ENCODE data around the gene RNF113B.

The RNF113B gene

GRCh38 chr13:98175823-98176222 is 1.2 kb downstream of the RNF113B start:
- Histone ChIP-seq H3K27ac (no peak overlapping the region), H3K4me3 (no peak overlapping the region)
- DNase-seq (ENCODE audit: low spot score), result no peak
- TF ChIP-seq, protein P1, sequence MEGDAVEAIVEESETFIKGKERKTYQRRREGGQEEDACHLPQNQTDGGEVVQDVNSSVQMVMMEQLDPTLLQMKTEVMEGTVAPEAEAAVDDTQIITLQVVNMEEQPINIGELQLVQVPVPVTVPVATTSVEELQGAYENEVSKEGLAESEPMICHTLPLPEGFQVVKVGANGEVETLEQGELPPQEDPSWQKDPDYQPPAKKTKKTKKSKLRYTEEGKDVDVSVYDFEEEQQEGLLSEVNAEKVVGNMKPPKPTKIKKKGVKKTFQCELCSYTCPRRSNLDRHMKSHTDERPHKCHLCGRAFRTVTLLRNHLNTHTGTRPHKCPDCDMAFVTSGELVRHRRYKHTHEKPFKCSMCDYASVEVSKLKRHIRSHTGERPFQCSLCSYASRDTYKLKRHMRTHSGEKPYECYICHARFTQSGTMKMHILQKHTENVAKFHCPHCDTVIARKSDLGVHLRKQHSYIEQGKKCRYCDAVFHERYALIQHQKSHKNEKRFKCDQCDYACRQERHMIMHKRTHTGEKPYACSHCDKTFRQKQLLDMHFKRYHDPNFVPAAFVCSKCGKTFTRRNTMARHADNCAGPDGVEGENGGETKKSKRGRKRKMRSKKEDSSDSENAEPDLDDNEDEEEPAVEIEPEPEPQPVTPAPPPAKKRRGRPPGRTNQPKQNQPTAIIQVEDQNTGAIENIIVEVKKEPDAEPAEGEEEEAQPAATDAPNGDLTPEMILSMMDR (IDR thresholded peaks at IDR 0.05), result no peak

- TF ChIP-seq, protein P1 (IDR thresholded peaks at IDR 0.05), result no peak
- DNase-seq (ENCODE audit: low spot score), result no peak
- H3K4me3 ChIP-seq, result peak overlapping the region; percentile 37
- H3K27ac ChIP-seq, result peak overlapping the region; percentile 33 to 81
Observed at GRCh38 chr13:98175043-98175442, 2.0 kb downstream of the RNF113B start.

GRCh38 chr13:98174307-98174706 is 2.8 kb downstream of the RNF113B start:
- DNase-seq (ENCODE audit: low spot score), result no peak
- peak overlapping the region; percentile 33 to 81 for H3K27ac ChIP-seq
- TF ChIP-seq, protein P1 (IDR thresholded peaks at IDR 0.05), result no peak
- H3K4me3 ChIP-seq, result peak overlapping the region; percentile 37

DNA sequence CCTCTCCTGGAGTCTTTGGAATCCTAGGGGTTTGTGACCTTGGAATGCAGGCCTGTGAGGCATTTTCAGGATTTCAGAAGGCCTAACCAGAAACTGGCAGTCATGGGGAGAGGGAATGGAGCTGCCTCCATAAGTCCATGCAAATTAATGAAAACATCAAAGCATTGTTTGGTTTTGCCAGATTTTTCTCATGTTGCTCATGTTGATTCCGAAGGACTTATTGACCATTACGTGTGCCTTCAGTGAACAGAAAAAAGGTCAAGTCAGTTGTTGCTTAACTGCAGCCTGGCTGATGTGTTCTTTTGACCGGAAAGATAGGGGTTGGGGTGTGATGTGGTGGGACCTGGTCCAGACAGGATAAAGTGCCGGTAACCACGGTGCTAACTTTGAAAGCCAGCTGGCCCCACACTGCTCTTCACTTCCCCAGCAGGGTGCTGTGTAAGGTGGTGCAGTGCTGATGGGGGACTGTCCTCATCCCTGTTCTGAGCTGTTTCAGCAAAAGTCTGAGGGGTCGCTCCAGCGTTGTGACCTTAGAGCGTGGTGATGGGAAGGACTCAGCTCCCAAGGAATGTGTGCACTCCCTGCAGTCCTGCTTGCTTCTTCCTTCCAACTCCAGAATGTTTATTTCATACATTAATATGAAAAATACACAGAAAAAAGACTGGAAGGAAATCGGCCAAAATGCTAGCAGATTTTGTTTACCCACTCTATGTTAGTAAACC is 3.5 kb downstream of the RNF113B start:
- Histone ChIP-seq H3K27ac (peak overlapping the region; percentile 33 to 81), H3K4me3 (peak overlapping the region; percentile 37)
- TF ChIP-seq, protein P1 (IDR thresholded peaks at IDR 0.05), result no peak
- DNase-seq (ENCODE audit: low spot score), result no peak

- peak overlapping the region; percentile 61 to 81 for H3K27ac ChIP-seq
- DNase-seq (ENCODE audit: low spot score), result no peak
- TF ChIP-seq, protein P1 (IDR thresholded peaks at IDR 0.05), result no peak
- peak overlapping the region; percentile 47 for H3K4me3 ChIP-seq
Observed at GRCh38 chr13:98172590-98173422, 4.3 kb downstream of the RNF113B start.

- Histone ChIP-seq H3K27ac (peak overlapping the region; percentile 61 to 81), H3K4me3 (peak overlapping the region; percentile 47)
- DNase-seq (ENCODE audit: low spot score), result no peak
- TF ChIP-seq, protein P1 (IDR thresholded peaks at IDR 0.05), result no peak
Observed at GRCh38 chr13:98171900-98172589, 5.0 kb downstream of the RNF113B start.
